Lower lobe of right lung (tissue), 2 donors: ENCODE results near the gene SYNDIG1. TPM values are rescaled to one million over a fixed set of nuclear protein-coding genes. Genes with fewer than 3 reads are reported as not detected.

ENCODE experiments used
- ATAC-seq, 2 donors: fragments of 200-7000 bp; cut with Tn5 transposase; one replicate each; pipeline ENCODE4 v1.9.1; 2020 to 2022; ENCODE audit warnings: mild to moderate bottlenecking in 2 of 2, moderate library complexity in 2 of 2
- DNase-seq: peaks from one replicate; pipeline ENCODE4 v3.0.0-alpha.2; 2020
- H3K27ac ChIP-seq: fragments of 200-600 bp; one replicate; pipeline ENCODE4 v1.8.0; 2022
- H3K27me3 ChIP-seq: fragments of 200-600 bp; one replicate; pipeline ENCODE4 v1.8.0; 2022; ENCODE audit warnings: low read depth
- H3K36me3 ChIP-seq: fragments of 200-600 bp; one replicate; pipeline ENCODE4 v1.8.0; 2022; ENCODE audit warnings: mild to moderate bottlenecking
- H3K4me1 ChIP-seq: fragments of 200-600 bp; one replicate; pipeline ENCODE4 v1.8.0; 2022
- H3K4me3 ChIP-seq: fragments of 200-600 bp; one replicate; pipeline ENCODE4 v1.8.0; 2022; ENCODE audit warnings: mild to moderate bottlenecking
- H3K9me3 ChIP-seq: fragments of 200-600 bp; one replicate; pipeline ENCODE4 v1.8.0; 2022
- CTCF ChIP-seq: fragments of 200-600 bp; IDR thresholded peaks from one replicate; pipeline ENCODE4 v1.8.0; 2022; ENCODE audit warnings: antibody characterized with exemption, mild to moderate bottlenecking
- intact Hi-C: fragments of 100-400 bp; cut with DNase I; formaldehyde crosslinking; loops from one replicate; pipeline ENCODE4 v1.11.0; 2022
- total RNA-seq: library from RNA; stranded (reverse); fragmentation: NEBNext Ultra II Directional; extraction: Animal tissue kit (Norgen Biotek cat#: 25700); gene quantifications from one replicate; pipeline ENCODE4 v1.2.1, GENCODE V29; 2021
- donor health status: DM: no; HTN: yes; CAD: no; lungs with severe emphysema.

The SYNDIG1 gene
- total RNA-seq, 1 donor from 2014 or later = 0.15 TPM

- DNase-seq (peak; percentile 2), ATAC-seq (no peak)
These were observed 205.6 kb downstream of the SYNDIG1 start for GRCh38 chr20:24674921-24675605.

GRCh38 chr20:24675651-24676352 is 206.4 kb downstream of the SYNDIG1 start:
- H3K4me3 ChIP-seq = no peak overlapping the region
- no peak for ATAC-seq
- intact Hi-C loops = no loop called here
- TF ChIP-seq CTCF = no peak
- DNase-seq = no peak
- H3K4me1 ChIP-seq = no peaks in the 10 kb centered on the region
- H3K9me3 ChIP-seq = no peaks in the 10 kb centered on the region
- no peaks in the 10 kb centered on the region for H3K36me3 ChIP-seq
- H3K27ac ChIP-seq = no peak overlapping the region
- no peaks in the 10 kb centered on the region for H3K27me3 ChIP-seq

More at GRCh38 chr20:24674921-24675605, 205.6 kb downstream of the SYNDIG1 start:
- H3K27ac ChIP-seq = no peak overlapping the region
- H3K4me1 ChIP-seq = no peaks in the 10 kb centered on the region
- no peak for TF ChIP-seq CTCF
- intact Hi-C loops = no loop called here
- no peak overlapping the region for H3K4me3 ChIP-seq
- no peaks in the 10 kb centered on the region for H3K9me3 ChIP-seq
- H3K36me3 ChIP-seq = no peaks in the 10 kb centered on the region
- no peaks in the 10 kb centered on the region for H3K27me3 ChIP-seq

- DNase-seq (no peak), ATAC-seq (no peak)
These were observed 207.0 kb downstream of the SYNDIG1 start for GRCh38 chr20:24676353-24676977.

GRCh38 chr20:24676978-24677370 is 207.5 kb downstream of the SYNDIG1 start:
- intact Hi-C loops = no loop called here
- TF ChIP-seq CTCF = no peak
- no peak for DNase-seq
- no peaks in the 10 kb centered on the region for H3K9me3 ChIP-seq
- no peak for ATAC-seq
- H3K4me3 ChIP-seq = no peak overlapping the region
- no peaks in the 10 kb centered on the region for H3K4me1 ChIP-seq
- no peaks in the 10 kb centered on the region for H3K27me3 ChIP-seq
- no peak overlapping the region for H3K27ac ChIP-seq
- H3K36me3 ChIP-seq = no peaks in the 10 kb centered on the region

More at GRCh38 chr20:24676353-24676977, 207.0 kb downstream of the SYNDIG1 start:
- TF ChIP-seq CTCF = no peak
- H3K27ac ChIP-seq = no peak overlapping the region
- no peak overlapping the region for H3K4me3 ChIP-seq
- intact Hi-C loops = no loop called here
- H3K9me3 ChIP-seq = no peaks in the 10 kb centered on the region
- H3K27me3 ChIP-seq = no peaks in the 10 kb centered on the region
- H3K4me1 ChIP-seq = no peaks in the 10 kb centered on the region
- H3K36me3 ChIP-seq = no peaks in the 10 kb centered on the region

GRCh38 chr20:24677626-24678315 is 208.3 kb downstream of the SYNDIG1 start:
- ATAC-seq (no peak), DNase-seq (no peak)
- H3K36me3 ChIP-seq = no peaks in the 10 kb centered on the region
- no peak for TF ChIP-seq CTCF
- H3K4me1 ChIP-seq = no peaks in the 10 kb centered on the region
- no peaks in the 10 kb centered on the region for H3K27me3 ChIP-seq
- intact Hi-C loops = no loop called here
- H3K9me3 ChIP-seq = no peaks in the 10 kb centered on the region
- H3K27ac ChIP-seq = no peak overlapping the region
- no peak overlapping the region for H3K4me3 ChIP-seq
